GM12875 (cell line): Measurements from ENCODE around the gene ST6GALNAC3.

Experiments used
- H3K4me3 ChIP-seq: one replicate; pipeline ENCODE4 v1.5.1; 2011; ENCODE audit warnings: low read depth, low read length, control low read depth
- TF ChIP-seq, protein P1 (sequence below): IDR thresholded peaks from 2 replicates; pipeline ENCODE4 v1.5.1; 2011; ENCODE audit warnings: low read depth, mild to moderate bottlenecking, control low read depth, inconsistent platforms, low read length, moderate library complexity, borderline replicate concordance; ENCODE audit not compliant: insufficient read depth

ST6GALNAC3 gene

DNA sequence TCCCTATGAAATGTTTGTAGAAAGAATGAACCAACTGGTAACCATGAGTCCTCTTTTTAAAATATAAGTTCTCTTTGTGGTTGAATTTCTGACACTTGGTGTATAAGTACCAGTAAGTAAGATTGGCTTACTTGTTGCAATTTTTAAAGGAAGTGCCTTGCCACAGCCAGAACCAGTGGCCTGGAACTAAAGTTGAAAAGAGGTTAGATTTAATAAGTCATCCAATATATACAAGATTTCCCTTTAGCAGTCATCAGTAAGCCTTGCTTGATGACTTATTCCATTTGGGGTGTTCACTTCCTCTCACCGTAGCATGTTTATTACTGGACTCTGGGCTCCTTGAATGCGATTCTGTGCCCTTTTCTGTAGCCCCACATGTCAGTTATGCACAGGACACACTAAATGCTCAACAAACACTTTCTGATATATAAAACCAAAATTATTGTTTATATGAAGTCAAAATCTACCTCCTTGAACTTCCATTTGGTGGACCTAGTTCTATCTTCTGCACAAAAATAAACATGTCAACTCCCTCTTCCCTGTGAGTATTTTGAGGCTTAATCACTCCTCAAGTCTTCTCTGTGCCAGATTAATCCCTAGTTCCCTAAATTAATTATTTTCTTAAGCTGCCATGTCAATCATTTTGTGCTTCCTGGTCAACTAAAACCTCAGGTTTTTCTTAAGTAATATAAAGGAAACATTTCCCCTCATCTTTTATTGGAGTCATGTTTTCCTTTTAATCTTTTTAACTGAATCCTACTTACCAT, 218.1 kb downstream of the ST6GALNAC3 start:
- no peak overlapping the region for H3K4me3 ChIP-seq
- TF ChIP-seq, protein P1, sequence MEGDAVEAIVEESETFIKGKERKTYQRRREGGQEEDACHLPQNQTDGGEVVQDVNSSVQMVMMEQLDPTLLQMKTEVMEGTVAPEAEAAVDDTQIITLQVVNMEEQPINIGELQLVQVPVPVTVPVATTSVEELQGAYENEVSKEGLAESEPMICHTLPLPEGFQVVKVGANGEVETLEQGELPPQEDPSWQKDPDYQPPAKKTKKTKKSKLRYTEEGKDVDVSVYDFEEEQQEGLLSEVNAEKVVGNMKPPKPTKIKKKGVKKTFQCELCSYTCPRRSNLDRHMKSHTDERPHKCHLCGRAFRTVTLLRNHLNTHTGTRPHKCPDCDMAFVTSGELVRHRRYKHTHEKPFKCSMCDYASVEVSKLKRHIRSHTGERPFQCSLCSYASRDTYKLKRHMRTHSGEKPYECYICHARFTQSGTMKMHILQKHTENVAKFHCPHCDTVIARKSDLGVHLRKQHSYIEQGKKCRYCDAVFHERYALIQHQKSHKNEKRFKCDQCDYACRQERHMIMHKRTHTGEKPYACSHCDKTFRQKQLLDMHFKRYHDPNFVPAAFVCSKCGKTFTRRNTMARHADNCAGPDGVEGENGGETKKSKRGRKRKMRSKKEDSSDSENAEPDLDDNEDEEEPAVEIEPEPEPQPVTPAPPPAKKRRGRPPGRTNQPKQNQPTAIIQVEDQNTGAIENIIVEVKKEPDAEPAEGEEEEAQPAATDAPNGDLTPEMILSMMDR: no peak

DNA sequence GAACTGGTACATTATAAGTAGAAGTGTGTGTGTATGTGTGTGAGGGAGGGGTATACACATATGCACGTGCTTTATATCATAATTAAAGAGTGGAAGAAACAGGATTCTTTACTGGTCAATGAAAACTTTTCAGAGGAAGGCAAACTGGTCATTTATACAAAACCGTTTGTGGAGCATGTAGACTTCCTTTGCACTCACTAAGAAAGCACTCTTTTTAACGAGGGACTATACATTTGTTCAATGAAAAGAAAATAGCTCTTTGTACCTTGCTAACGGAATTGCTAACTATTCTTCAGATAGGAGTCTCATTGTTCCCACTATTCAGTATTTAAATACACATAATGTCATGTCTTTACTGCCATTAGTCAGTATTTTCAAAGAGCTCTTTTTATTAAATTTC, 219.3 kb downstream of the ST6GALNAC3 start:
- TF ChIP-seq, protein P1: no peak
- H3K4me3 ChIP-seq: no peak overlapping the region

DNA sequence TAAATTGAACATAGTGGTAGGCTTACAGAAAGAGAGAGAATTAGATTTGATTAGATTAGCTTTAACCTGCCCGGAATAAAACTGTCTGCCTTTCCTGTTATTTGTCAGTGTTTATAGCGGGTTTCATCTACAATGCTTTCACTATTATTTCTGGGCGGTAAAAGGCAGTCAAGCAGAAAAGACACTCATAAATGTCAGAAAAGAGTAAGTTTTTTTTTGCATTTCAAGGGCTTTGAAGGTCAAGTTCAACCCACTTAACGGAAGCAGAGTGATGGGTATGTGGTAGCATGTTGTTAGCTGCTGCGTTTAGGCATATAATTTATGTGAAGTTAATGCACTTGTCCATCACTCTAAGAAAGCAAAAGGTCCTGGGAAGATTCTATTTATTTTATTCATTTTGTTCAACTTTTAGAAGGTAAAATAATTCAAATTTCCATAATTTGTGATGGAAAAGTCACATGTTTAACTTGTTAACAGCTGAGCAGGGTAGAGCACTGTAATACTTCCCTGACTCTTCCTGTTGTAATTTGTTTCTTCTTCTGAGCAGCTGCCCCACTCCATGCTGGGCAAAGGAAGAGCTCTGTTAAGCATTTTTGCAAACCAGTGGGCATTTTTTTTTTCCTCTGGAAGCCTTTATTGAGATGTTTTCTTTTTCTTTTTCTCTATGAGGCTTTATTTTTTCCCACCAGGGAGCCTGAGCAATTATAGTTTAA, 220.1 kb downstream of the ST6GALNAC3 start:
- no peak overlapping the region for H3K4me3 ChIP-seq
- TF ChIP-seq, protein P1: no peak

DNA sequence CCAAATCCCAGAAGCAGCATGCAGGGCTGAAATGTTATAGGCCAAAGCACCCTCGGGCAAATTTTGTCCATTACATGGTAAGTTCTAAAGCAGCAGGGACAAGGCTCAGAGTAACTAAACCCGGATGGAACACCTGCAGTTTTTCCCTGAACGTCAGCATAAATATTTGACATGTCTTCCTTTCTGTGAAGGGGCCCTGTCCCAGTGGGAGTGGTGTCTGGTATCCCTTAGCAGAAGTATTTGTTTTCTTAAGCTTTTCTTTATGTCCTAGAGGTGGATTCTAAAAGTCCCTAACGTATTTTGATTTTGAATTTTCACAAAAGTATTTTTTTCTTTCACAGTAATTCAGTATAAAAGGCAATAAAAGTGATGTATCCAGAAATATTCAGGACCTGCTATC, 223.9 kb downstream of the ST6GALNAC3 start:
- no peak overlapping the region for H3K4me3 ChIP-seq
- TF ChIP-seq, protein P1: no peak

DNA sequence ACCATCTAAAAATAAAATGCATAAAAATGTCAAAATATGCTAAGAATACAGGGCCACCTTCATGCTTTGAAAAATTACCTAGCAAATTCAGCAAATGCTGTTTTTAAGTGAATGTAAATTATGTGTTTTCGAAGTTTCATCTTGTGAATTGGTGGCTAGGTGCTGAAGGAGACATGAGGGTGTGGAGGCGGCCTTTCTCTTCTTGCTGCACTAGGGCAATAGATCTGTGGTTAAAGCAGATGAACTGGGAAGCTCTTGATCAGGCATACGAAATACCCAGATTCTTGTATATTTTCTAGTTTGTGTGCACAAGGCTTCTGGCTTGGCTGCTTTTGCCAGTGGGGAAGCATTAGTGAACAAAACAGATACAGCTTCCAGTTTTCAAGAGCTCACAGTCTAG, 224.5 kb downstream of the ST6GALNAC3 start:
- H3K4me3 ChIP-seq: no peak overlapping the region
- TF ChIP-seq, protein P1: no peak

DNA sequence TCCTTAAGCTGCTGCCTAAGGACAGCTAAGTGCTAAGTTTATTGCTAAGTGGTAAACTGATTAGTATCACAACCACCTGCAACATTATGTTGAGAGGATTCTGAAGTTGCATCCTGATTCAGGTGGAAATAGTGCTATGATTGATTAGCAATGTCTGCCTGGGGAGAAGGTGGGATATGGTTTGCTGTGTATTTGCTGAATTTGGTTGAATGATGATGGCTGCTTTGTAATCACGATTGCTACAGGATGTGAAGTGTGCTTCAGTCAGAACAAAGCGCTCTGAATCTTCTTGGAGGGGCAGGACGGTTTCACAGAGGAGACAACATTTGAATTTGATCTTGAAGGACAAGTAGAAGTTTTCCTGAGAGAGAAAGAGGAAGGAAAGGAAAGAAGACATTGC, 226.0 kb downstream of the ST6GALNAC3 start:
- H3K4me3 ChIP-seq: no peak overlapping the region
- TF ChIP-seq, protein P1: no peak
